Limb (tissue), 2 donors: Measurements from ENCODE around the gene VAMP8.
"Not testable (repeated sequence)": the region's sequence is repeated elsewhere in the genome, so short reads cannot be mapped to it uniquely, and the experiment has no call there.

Source experiments
- DNase-seq, 2 donors: peaks; one replicate each; pipeline ENCODE4 v3.0.0-alpha.2; 2016; ENCODE audit errors: extremely low spot score in 2 of 2

The VAMP8 gene

GRCh38 chr2:85579266-85579935 lies 2.0 kb downstream of the VAMP8 start:
- DNase-seq = no peak

DNA sequence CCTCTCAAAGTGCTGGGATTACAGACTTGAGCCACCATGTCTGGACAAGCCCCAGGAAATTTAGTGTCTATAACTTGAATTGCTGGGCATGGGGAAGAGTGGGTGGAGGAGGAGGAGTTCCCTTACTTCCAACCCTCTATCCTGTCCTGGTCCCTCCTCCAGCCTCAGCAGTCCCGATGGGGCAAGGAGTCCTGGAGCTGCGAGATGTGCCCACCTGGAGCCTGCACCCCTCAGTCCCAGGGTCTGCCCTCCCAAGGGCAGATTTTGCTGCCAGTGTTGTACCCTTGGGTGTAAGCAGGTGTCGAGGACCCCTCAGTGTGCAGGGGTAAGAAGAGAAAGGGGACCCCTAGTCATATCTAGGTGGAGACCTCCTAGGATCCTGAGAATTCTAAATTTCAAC lies 2.8 kb downstream of the VAMP8 start:
- no peak for DNase-seq

DNA sequence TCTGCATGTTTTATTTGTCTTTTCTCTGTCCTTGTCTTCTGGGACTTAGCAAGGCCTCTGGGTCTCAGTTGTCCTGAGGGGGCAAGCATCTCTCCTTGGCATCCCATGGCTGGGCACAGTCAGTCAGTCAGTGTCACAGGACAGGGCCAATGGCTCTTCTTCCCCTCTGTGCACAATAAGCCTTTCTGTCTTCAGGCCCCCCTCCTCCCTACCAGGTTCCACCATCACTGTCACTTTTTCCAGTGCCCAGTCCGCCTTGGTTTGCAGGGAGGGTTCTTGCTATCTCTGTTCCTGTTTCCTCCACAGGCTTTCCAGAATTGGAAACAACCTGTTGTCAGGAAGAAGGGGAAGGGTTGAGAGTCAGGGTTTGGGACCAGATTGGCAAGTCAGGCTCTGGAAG lies 5.1 kb downstream of the VAMP8 start:
- no peak for DNase-seq

- DNase-seq = no peak
These were observed 6.4 kb downstream of the VAMP8 start for GRCh38 chr2:85583667-85584353.

DNA sequence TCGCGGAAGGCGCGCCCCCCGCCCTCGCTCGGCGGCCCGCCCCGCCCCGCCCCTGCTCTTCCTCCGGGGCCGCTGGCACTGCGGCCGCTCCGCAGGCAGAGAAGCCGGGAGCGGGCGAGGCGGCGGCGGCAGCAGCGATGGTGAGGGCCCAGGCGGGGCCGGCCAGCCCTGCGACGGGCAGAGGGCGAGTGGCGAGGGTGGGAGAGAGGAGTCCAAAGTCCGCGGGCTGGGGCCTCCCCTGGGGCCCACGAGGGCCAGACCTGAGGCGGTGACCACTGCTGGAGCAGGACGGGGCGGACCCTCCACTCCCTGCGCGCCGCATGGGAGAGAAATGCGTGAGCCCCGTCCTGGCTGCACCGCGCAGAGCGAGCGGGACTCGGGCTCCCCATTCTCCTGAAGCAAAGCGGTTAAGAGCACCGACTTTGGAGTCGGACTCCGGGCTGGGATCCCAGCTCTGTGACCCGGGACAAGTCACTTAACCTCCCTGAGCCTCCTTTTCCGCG lies 7.0 kb downstream of the VAMP8 start, which contains the start of gene VAMP5:
TSS of gene VAMP5 (plus strand) at position 78 of the 503 bp plus-strand sequence. CDS start at position 138, 60 bp downstream.
- no peak for DNase-seq

- no peak for DNase-seq
These were observed 7.7 kb downstream of the VAMP8 start for GRCh38 chr2:85584857-85585780.

DNA sequence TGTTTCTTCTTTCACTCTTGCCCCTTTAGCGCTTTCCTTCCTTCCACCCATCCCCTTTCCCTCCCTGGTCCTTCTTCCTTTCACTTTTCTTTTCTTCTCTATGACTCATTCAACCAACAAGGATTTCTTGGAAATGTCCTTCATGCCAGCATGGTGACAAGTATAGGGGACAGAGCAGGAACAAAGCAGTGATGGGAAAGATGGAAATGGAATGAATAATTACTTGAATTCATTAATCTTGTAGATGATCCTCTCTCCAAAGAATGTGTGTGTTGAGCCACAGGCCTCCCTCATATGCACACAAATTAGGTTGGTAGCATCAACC lies 8.4 kb downstream of the VAMP8 start:
- no peak for DNase-seq

DNA sequence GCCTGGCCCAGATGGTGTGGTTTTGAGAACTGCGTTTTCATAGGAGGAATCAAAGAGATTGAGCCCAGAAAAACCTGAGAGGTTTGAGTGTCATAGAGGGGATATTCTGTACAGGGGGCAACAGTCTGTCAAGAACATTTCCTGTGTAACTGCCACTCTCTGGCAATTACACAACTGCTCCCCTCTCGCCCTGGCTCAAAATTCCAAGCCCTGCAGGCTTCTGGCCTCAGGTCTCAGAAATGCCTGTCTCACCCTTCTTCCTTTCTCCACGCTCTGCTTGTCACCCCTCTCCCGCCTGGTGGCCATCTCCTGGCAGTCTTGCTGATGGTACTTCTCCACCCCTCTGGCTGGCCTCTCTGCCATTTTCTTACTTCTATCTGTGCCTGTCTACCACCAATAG lies 10.8 kb downstream of the VAMP8 start:
- no peak for DNase-seq

- DNase-seq = no peak
These were observed 11.3 kb downstream of the VAMP8 start for GRCh38 chr2:85588645-85589044.

GRCh38 chr2:85589181-85589580 lies 11.8 kb downstream of the VAMP8 start:
- DNase-seq = no peak

DNA sequence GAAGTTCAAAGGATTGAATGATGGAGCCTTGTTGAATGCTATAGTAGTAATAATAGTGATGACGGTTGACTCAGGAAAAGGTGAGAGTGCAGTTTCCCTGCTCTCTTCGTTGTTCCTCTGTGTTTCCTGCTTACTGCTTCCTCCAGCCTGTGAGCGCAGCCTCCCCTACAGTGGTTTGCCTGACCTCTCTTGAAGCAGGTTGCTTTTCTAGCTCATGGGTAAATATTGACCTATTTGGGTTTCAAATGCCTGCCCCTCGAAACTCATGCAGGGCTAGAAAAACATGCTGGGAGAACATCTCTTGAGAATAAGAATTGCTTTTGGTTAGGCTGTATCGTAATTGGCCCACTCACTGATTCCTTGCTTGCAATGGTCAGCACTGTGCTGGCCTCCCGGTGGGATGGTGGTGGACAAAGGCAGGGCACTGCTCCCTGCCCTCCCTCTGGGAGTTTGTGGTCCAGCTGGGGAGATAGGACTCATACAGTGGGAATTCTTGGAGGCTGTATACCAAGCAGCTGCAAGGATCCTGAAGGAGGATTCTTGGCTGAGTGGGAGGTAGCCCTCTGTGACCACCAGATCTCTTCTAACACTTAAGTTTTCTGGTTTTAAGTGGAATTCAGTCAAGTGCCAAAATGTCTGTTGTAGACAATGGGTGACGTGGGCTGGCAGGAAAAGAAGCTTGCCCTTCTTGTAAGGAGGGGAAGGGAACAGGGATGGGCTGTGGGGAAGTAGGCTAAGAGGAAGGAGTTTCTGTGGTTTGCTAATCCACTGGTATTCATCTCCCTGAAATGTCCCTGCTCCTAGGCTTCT lies 12.8 kb downstream of the VAMP8 start:
- DNase-seq = no peak

DNA sequence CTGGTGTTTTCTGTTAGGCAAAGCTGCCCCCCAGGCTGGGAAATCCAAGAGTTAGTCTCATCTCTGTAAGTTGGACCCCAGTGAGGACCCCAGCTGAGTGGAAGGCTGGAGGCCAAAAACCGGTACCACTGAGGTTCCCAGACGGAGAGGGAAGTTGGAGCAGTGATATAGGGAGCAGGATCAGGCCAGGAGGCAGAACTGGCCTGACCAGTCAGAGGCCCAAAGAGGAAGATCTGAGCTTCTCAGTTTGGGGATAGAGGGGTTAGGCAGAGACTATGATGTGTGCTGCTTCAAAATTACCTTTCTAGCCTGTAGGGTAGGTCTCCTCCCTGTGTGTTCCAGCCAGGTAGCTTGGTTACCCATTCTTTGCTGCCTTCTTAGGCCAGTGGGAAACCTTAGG lies 13.6 kb downstream of the VAMP8 start:
- DNase-seq = no peak

DNA sequence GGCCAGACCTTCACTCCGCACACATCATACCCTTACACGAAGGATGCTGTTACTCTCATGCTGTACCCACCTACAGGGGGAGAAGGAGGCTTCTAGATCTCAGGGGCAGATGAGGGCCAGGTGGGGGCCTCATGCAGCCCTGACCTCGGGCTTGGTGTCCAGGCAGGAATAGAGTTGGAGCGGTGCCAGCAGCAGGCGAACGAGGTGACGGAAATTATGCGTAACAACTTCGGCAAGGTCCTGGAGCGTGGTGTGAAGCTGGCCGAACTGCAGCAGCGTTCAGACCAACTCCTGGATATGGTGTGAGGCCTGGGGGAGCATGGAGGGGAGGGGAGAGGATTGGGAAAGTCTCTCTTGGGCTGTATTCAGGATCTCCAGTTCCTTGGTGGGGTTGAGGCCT lies 14.2 kb downstream of the VAMP8 start:
- DNase-seq = no peak

GRCh38 chr2:85592299-85592698 lies 14.9 kb downstream of the VAMP8 start:
- DNase-seq = not testable (repeated sequence)

GRCh38 chr2:85593023-85593422 lies 15.6 kb downstream of the VAMP8 start:
- no peak for DNase-seq

DNA sequence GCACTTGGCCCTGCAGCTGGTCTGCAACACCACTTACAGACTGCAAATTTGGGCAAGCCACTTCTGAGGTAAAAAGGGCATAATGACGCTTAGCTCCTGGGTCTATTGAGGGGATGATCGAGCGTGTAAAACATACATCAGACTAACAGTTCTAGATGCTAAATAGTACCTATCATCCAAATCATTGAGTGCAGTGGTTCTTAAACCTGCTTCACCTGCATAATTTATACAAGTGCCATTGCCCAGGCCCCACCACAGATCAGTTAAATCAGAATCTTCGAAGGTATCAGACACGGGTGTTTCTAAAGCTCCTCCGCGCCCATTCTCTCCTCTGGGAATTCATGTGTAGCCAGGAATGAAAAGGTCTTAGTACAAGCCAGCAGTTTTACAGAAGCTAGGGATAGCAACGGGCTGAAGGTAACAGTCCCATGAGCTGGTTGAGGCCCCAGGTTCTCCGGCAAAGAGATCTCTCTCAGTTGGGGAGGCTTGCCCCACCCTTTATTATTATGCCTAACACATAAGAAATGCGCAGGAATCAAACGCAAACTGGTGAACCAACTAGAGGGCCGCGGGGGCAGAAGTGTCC lies 17.4 kb downstream of the VAMP8 start:
- no peak for DNase-seq

DNA sequence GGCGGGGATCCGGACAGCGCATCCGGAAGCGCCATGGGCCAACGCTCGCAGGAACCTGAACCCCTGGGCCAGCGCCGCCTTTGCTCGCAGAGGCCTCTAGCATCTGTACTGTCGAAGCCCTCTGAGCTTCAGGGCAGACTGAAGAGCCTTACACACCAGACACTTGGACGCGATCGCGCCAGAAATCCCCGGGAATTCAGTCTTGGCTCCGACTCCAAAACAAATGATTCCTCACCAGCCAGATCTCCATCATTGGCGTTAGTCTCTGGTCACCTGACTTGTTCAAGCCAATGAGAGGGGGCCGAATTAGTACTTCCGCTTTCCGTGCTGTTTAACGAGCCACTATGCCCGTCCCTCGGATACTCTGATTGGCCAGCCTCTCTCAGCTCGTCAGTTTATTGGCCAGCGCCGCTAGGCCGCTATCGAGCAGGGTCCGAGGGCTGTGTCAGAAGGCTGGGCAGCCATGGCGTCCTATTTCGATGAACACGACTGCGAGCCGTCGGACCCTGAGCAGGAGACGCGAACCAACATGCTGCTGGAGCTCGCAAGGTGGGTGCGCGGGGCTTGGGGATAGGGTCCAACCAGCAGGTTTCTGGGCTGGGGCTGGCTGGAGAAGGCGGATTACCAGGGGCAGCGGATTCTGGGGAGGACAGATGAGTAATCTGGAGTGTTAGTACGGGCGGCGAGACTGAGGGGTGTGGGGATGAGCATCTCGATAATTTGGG lies 18.1 kb downstream of the VAMP8 start, which contains the start of gene RNF181:
TSS of gene RNF181 (plus strand) at position 445 of the 725 bp plus-strand sequence. CDS start at position 464, 19 bp downstream.
- peak; percentile 92 to 99 for DNase-seq

DNA sequence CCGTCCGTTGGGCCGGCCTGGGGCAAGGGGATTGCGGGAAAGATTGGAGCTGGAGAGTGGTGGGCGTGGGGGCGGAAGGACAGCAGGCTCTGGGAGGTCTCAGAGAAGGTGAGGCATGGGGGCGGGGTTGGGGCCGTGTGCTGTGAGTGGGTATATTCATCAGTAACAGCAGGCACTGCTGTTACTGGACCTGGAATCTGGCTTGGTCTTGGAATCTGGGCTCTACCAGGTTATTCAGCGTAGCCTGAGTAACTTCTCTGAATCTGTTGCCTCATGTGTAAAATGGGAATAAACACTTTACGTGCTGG lies 18.6 kb downstream of the VAMP8 start:
- no peak for DNase-seq

DNA sequence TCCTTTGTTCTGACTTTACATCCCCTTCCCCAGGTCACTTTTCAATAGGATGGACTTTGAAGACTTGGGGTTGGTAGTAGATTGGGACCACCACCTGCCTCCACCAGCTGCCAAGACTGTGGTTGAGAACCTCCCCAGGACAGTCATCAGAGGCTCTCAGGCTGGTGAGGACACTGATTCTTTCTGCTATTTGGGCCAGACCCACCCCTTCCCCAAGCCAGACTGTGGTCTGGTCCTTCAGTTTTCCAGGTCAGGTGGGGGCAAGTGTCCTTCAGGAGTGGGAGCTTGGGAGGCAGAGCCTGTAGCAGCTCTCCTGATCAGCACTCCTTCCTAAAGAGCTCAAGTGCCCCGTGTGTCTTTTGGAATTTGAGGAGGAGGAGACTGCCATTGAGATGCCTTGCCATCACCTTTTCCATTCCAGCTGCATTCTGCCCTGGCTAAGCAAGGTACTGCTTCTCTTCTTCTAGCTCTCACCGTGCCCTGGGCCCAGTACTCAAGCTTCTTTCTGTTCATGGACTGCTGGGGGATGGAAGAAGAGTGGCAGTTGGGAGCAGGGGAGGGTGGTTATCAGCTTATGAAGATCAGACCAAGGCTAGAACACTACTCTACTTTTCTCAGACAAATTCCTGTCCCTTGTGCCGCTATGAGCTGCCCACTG lies 19.2 kb downstream of the VAMP8 start:
- DNase-seq = no peak

DNA sequence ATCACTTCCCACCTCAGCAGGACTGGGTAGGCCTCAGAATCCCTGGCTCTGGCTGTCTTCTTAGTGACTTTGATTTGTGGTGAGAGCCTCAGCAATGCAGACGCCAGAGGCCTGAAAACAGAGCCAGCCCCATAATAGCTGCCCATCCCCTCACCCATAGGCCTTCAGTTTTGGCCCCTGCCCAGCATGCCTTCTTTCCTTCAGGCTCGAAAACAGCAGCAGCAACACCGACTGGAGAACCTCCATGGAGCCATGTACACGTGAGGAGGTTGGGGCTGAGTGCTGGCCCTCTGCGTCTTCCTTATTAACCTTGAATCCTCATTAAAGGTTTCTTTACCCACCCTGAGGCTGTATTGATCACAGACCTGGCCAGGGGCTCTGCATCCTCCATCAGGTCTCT lies 19.9 kb downstream of the VAMP8 start:
- DNase-seq = no peak
